Karpas-422 (cell line): ENCODE measurements around the gene INSR. TPM values are rescaled to one million over a fixed set of nuclear protein-coding genes. Genes with fewer than 3 reads are reported as not detected.

ENCODE experiments used
- DNase-seq: peaks from one replicate; pipeline ENCODE4 v3.0.0-alpha.2; 2015
- H2AFZ ChIP-seq: fragments of 200-600 bp; sonication (generic); 2 replicates; pipeline ENCODE4 v1.6.1; 2014; ENCODE audit warnings: antibody characterized with exemption, low read length, mixed read lengths
- H3K27ac ChIP-seq: fragments of 200-600 bp; sonication (generic); 2 replicates; pipeline ENCODE4 v1.5.1; 2014; ENCODE audit warnings: mild to moderate bottlenecking, low read length, moderate library complexity
- H3K27me3 ChIP-seq: fragments of 200-600 bp; sonication (generic); 2 replicates; pipeline ENCODE4 v1.6.1; 2014; ENCODE audit warnings: low read length, mixed read lengths
- H3K36me3 ChIP-seq: fragments of 200-600 bp; sonication (generic); 2 replicates; pipeline ENCODE4 v1.6.1; 2014; ENCODE audit warnings: low read length, mixed read lengths; ENCODE audit not compliant: insufficient read depth
- H3K4me1 ChIP-seq: fragments of 200-600 bp; sonication (generic); 2 replicates; pipeline ENCODE4 v1.6.1; 2014; ENCODE audit warnings: mild to moderate bottlenecking, low read length, mixed read lengths
- H3K4me2 ChIP-seq: fragments of 200-600 bp; sonication (generic); 2 replicates; pipeline ENCODE4 v1.6.1; 2014; ENCODE audit warnings: low read length, low read depth, mild to moderate bottlenecking; ENCODE audit not compliant: poor library complexity, severe bottlenecking
- H3K4me3 ChIP-seq: fragments of 200-600 bp; sonication (generic); 2 replicates; pipeline ENCODE4 v1.5.1; 2014; ENCODE audit warnings: mild to moderate bottlenecking, antibody characterized with exemption, low read length, mixed read lengths
- H3K79me2 ChIP-seq: fragments of 200-600 bp; sonication (generic); 2 replicates; pipeline ENCODE4 v1.6.1; 2014; ENCODE audit warnings: mild to moderate bottlenecking, low read length, mixed read lengths
- H3K9ac ChIP-seq: fragments of 200-600 bp; sonication (generic); 2 replicates; pipeline ENCODE4 v1.6.0; 2014; ENCODE audit warnings: low read length
- H3K9me2 ChIP-seq: fragments of 200-600 bp; sonication (generic), shearing (Covaris generic); replicated peaks from 2 replicates; pipeline ENCODE4 v1.6.0; 2014; ENCODE audit warnings: mild to moderate bottlenecking, low read length, moderate library complexity; ENCODE audit not compliant: insufficient read depth
- H3K9me3 ChIP-seq: fragments of 300-700, 200-600 bp; sonication (generic); 2 replicates; pipeline ENCODE4 v1.6.1; 2014; ENCODE audit warnings: low read length, mixed read lengths
- H4K20me1 ChIP-seq: fragments of 200-600 bp; sonication (generic); 2 replicates; pipeline ENCODE4 v1.6.1; 2014; ENCODE audit warnings: mild to moderate bottlenecking, antibody characterized with exemption, low read length, low read depth; ENCODE audit not compliant: insufficient read depth
- total RNA-seq: library from RNA; depleted of rRNA; stranded (reverse); fragments of >200 nt; shearing (Covaris generic); gene quantifications from 2 replicates; pipeline ENCODE4 v1.2.3, GENCODE V29; 2014; ENCODE audit warnings: low replicate concordance

The INSR gene
- total RNA-seq, 1 experiment from 2014 or later, result not detected

GRCh38 chr19:7304200-7304599 lies 10.0 kb upstream of the INSR start:
- no peak for DNase-seq
- H3K27me3 ChIP-seq, result no peaks in the 10 kb centered on the region
- no peak overlapping the region for H3K9ac ChIP-seq
- no peaks in the 10 kb centered on the region for H3K9me2 ChIP-seq
- H4K20me1 ChIP-seq, result no peaks in the 10 kb centered on the region
- no peak overlapping the region for H3K4me2 ChIP-seq
- no peaks in the 10 kb centered on the region; the same call in 1 of the 2 replicates for H3K4me1 ChIP-seq
- H3K9me3 ChIP-seq, result no peaks in the 10 kb centered on the region
- H2AFZ ChIP-seq, result no peak overlapping the region
- H3K27ac ChIP-seq, result no peak overlapping the region
- no peaks in the 10 kb centered on the region for H3K36me3 ChIP-seq
- H3K79me2 ChIP-seq, result no peaks in the 10 kb centered on the region
- H3K4me3 ChIP-seq, result no peak overlapping the region

- H2AFZ ChIP-seq, result no peak overlapping the region
- H4K20me1 ChIP-seq, result no peaks in the 10 kb centered on the region
- DNase-seq, result no peak
- no peak overlapping the region for H3K9ac ChIP-seq
- H3K4me3 ChIP-seq, result no peak overlapping the region
- no peaks in the 10 kb centered on the region for H3K36me3 ChIP-seq
- H3K79me2 ChIP-seq, result no peaks in the 10 kb centered on the region
- no peak overlapping the region for H3K4me2 ChIP-seq
- H3K9me3 ChIP-seq, result no peaks in the 10 kb centered on the region
- H3K4me1 ChIP-seq, result no peaks in the 10 kb centered on the region; the same call in 1 of the 2 replicates
- H3K27ac ChIP-seq, result no peak overlapping the region
- no peaks in the 10 kb centered on the region for H3K27me3 ChIP-seq
- no peaks in the 10 kb centered on the region for H3K9me2 ChIP-seq
Measured at GRCh38 chr19:7303470-7303869, 9.3 kb upstream of the INSR start.

DNA sequence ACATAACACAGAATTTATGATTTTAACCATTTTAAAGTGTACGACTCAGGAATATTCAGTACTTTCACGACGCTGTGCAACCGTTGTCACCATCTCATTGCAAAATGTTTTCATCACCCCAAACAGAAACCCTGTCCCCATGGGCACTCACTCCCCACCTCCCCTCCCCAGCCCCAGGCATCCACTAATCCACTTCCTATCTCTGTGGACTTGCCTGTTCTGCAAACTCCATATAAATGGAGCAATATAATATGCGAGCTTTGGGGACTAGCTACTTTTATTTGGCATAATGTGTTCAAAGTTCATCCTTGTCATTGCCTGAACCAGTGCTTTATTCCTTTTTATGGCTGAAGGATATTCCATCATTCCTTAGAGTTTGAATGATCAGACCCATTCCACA lies 7.3 kb upstream of the INSR start:
- Histone ChIP-seq H3K4me3 (no peak overlapping the region), H3K27me3 (no peaks in the 10 kb centered on the region), H3K36me3 (no peaks in the 10 kb centered on the region), H3K9me3 (no peaks in the 10 kb centered on the region), H3K27ac (no peak overlapping the region), H3K4me2 (no peak overlapping the region), H3K4me1 (no peaks in the 10 kb centered on the region; the same call in 1 of the 2 replicates), H2AFZ (no peak overlapping the region), H4K20me1 (no peaks in the 10 kb centered on the region), H3K9ac (no peak overlapping the region), H3K9me2 (no peaks in the 10 kb centered on the region), H3K79me2 (no peaks in the 10 kb centered on the region)
- DNase-seq, result no peak

DNA sequence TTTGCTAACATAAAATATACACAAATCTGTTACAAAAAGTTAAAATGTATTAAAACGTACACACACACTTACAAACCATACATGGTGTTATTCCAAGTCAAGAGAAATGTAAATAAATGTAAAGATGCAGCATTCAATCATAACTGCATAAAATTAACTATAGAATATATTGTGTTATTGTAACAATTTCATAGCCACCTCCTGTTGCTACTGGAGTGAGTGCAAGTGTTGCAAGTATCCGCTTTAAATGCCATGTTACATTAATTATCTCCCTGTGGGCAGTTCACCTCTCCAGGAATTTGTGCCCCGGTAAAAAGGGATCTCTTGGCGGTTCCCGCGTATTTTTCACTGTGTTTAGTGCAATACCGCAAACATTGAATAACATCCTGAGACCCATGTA lies 3.5 kb upstream of the INSR start:
- Histone ChIP-seq H3K9me3 (no peaks in the 10 kb centered on the region), H3K4me1 (peaks cover under 1% of the 10 kb centered on the region), H3K4me3 (no peak overlapping the region), H3K79me2 (no peaks in the 10 kb centered on the region), H4K20me1 (no peaks in the 10 kb centered on the region), H3K4me2 (no peak overlapping the region), H3K27me3 (no peaks in the 10 kb centered on the region), H3K9ac (no peak overlapping the region), H3K36me3 (no peaks in the 10 kb centered on the region), H2AFZ (no peak overlapping the region), H3K27ac (no peak overlapping the region), H3K9me2 (no peaks in the 10 kb centered on the region)
- no peak for DNase-seq

GRCh38 chr19:7295912-7296536 lies 1.8 kb upstream of the INSR start:
- Histone ChIP-seq H3K79me2 (no peaks in the 10 kb centered on the region), H3K27me3 (peaks cover 3% of the 10 kb centered on the region; the same call in 1 of the 2 replicates), H3K4me1 (peaks cover 16% of the 10 kb centered on the region), H3K4me3 (no peak overlapping the region), H3K9me3 (no peaks in the 10 kb centered on the region), H2AFZ (no peak overlapping the region), H3K9me2 (no peaks in the 10 kb centered on the region), H3K27ac (no peak overlapping the region), H3K36me3 (no peaks in the 10 kb centered on the region), H3K9ac (no peak overlapping the region), H3K4me2 (no peak overlapping the region), H4K20me1 (no peaks in the 10 kb centered on the region)
- no peak for DNase-seq

GRCh38 chr19:7294558-7295212 lies 471 bp upstream of the INSR start:
- Histone ChIP-seq H3K9me2 (no peaks in the 10 kb centered on the region), H3K4me2 (no peak overlapping the region), H3K79me2 (no peaks in the 10 kb centered on the region), H4K20me1 (0 out of 2 replicates have a peak, but pooled peaks cover 6% of the 10 kb centered on the region), H3K27me3 (peaks cover 3% of the 10 kb centered on the region; the same call in 1 of the 2 replicates), H3K9ac (no peak overlapping the region), H3K36me3 (no peaks in the 10 kb centered on the region), H3K27ac (no peak overlapping the region), H2AFZ (no peak overlapping the region), H3K4me3 (no peak overlapping the region), H3K4me1 (peaks cover 29% of the 10 kb centered on the region), H3K9me3 (no peaks in the 10 kb centered on the region)
- DNase-seq, result no peak

GRCh38 chr19:7292950-7293761 lies 1.1 kb downstream of the INSR start:
- Histone ChIP-seq H2AFZ (no peak overlapping the region), H3K27me3 (peaks cover 3% of the 10 kb centered on the region; the same call in 1 of the 2 replicates), H3K27ac (no peak overlapping the region), H3K9me3 (no peaks in the 10 kb centered on the region), H3K4me1 (peaks cover 33% of the 10 kb centered on the region), H4K20me1 (0 out of 2 replicates have a peak, but pooled peaks cover 9% of the 10 kb centered on the region), H3K36me3 (no peaks in the 10 kb centered on the region), H3K79me2 (no peaks in the 10 kb centered on the region), H3K9me2 (no peaks in the 10 kb centered on the region), H3K4me2 (no peak overlapping the region), H3K4me3 (no peak overlapping the region), H3K9ac (no peak overlapping the region)
- DNase-seq, result no peak

GRCh38 chr19:7292352-7292949 lies 1.8 kb downstream of the INSR start:
- H3K27me3 ChIP-seq, result peaks cover 3% of the 10 kb centered on the region; the same call in 1 of the 2 replicates
- no peak for DNase-seq
- no peaks in the 10 kb centered on the region for H3K9me3 ChIP-seq
- 0 out of 2 replicates have a peak, but pooled peaks cover 9% of the 10 kb centered on the region for H4K20me1 ChIP-seq
- no peak overlapping the region for H3K4me3 ChIP-seq
- no peak overlapping the region for H3K4me2 ChIP-seq
- no peak overlapping the region for H3K27ac ChIP-seq
- H3K9ac ChIP-seq, result no peak overlapping the region
- no peak overlapping the region for H2AFZ ChIP-seq
- no peaks in the 10 kb centered on the region for H3K79me2 ChIP-seq
- H3K4me1 ChIP-seq, result peaks cover 33% of the 10 kb centered on the region
- H3K36me3 ChIP-seq, result no peaks in the 10 kb centered on the region
- no peaks in the 10 kb centered on the region for H3K9me2 ChIP-seq
